ENCODE data around the gene ABLIM2. TPM values are rescaled to one million over a fixed set of nuclear protein-coding genes. Genes with fewer than 3 reads are reported as not detected.
A peak's percentile ranks its signal among the peaks of the same experiment; 100 is the strongest.

The ABLIM2 gene
- total RNA-seq, 1 donor from 2014 or later = 7.5 TPM

DNA sequence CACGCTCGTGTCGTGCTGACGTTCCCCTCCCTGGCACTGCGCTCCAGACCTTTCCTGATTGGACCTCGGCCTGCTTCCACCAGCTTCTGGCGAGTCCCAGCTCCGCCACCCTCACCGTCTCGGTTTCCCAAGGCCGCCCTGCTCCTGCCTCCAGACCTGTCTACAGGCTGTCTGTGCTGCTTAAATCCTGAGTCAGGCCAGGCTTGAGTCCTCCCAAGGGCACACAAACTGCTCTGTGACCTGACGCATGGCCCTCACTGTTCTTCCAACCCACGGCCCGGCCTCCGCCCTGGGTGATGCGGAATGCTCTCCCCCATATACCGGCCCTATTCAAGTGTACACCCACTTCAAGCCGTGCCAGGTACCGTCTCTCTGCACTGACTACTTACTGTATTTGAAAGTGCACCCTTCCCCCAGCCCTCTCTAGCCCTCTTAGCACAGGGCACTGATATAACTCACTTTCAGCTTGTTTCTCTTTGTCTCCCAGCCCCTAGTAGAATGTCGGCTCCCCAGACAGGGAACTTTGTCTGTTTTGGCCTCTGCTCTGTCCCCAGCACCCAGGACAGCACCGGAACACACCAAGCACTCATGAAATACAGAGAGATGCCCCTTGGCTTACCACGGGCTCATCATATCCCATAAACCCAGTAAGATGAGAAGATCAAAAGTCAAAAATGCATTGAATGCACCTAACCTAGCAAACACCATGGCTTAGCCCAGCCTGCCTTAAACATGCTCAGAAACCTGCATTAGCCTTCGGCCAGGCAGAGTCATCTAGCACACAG, 155.9 kb downstream of the ABLIM2 start:
- peaks cover 15% of the 10 kb centered on the region for H3K9me3 Mint-ChIP-seq (ENCODE audit: unreplicated experiment)
- H3K27me3 Mint-ChIP-seq (ENCODE audit: unreplicated experiment) = peaks cover 13% of the 10 kb centered on the region
- no peak overlapping the region for H3K4me3 Mint-ChIP-seq (ENCODE audit: unreplicated experiment)
- TF ChIP-seq, protein P1, sequence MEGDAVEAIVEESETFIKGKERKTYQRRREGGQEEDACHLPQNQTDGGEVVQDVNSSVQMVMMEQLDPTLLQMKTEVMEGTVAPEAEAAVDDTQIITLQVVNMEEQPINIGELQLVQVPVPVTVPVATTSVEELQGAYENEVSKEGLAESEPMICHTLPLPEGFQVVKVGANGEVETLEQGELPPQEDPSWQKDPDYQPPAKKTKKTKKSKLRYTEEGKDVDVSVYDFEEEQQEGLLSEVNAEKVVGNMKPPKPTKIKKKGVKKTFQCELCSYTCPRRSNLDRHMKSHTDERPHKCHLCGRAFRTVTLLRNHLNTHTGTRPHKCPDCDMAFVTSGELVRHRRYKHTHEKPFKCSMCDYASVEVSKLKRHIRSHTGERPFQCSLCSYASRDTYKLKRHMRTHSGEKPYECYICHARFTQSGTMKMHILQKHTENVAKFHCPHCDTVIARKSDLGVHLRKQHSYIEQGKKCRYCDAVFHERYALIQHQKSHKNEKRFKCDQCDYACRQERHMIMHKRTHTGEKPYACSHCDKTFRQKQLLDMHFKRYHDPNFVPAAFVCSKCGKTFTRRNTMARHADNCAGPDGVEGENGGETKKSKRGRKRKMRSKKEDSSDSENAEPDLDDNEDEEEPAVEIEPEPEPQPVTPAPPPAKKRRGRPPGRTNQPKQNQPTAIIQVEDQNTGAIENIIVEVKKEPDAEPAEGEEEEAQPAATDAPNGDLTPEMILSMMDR (IDR thresholded peaks at IDR 0.05; ENCODE audit: partially characterized antibody, unreplicated experiment) = no peak
- peaks cover 23% of the 10 kb centered on the region for H3K4me1 Mint-ChIP-seq (ENCODE audit: low read depth, unreplicated experiment)
- DNase-seq = no peak
- H3K36me3 Mint-ChIP-seq (ENCODE audit: unreplicated experiment) = no peaks in the 10 kb centered on the region
- peak overlapping the region; percentile 9 for H3K27ac Mint-ChIP-seq (ENCODE audit: unreplicated experiment)

- DNase-seq = no peak
- Mint-ChIP-seq H3K9me3 (ENCODE audit: unreplicated experiment) (peaks cover 15% of the 10 kb centered on the region), H3K36me3 (ENCODE audit: unreplicated experiment) (no peaks in the 10 kb centered on the region), H3K27me3 (ENCODE audit: unreplicated experiment) (peaks cover 13% of the 10 kb centered on the region), H3K4me3 (ENCODE audit: unreplicated experiment) (no peak overlapping the region), H3K4me1 (ENCODE audit: low read depth, unreplicated experiment) (peaks cover 23% of the 10 kb centered on the region), H3K27ac (ENCODE audit: unreplicated experiment) (peak overlapping the region; percentile 22)
- TF ChIP-seq, protein P1 (IDR thresholded peaks at IDR 0.05; ENCODE audit: partially characterized antibody, unreplicated experiment) = no peak
Observed at GRCh38 chr4:8001564-8002355, 156.9 kb downstream of the ABLIM2 start.

- Mint-ChIP-seq H3K4me3 (ENCODE audit: unreplicated experiment) (no peak overlapping the region), H3K36me3 (ENCODE audit: unreplicated experiment) (no peaks in the 10 kb centered on the region), H3K9me3 (ENCODE audit: unreplicated experiment) (peaks cover 12% of the 10 kb centered on the region), H3K4me1 (ENCODE audit: low read depth, unreplicated experiment) (peaks cover 19% of the 10 kb centered on the region), H3K27ac (ENCODE audit: unreplicated experiment) (no peak overlapping the region), H3K27me3 (ENCODE audit: unreplicated experiment) (peaks cover 13% of the 10 kb centered on the region)
- TF ChIP-seq, protein P1 (IDR thresholded peaks at IDR 0.05; ENCODE audit: partially characterized antibody, unreplicated experiment) = no peak
- no peak for DNase-seq
Observed at GRCh38 chr4:8000721-8001491, 157.7 kb downstream of the ABLIM2 start.

DNA sequence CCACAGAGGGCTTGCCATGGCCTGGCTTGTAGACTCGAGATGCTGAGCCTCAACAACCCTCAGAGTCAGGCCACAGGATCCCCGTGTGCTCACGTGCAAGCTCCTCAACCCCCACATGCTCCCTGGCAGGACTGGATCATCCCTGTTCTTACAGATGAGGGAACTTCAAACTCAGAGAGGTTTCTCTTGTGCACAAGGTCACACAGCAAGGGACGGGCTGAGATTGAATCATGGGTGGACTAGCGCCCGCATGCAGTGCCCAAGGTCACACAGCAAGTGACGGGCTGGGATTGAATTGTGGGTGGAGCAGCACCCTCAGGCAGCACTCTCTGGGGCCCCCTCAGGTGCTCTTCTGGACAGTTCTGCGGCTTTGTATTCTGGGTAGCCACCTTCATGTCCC, 158.4 kb downstream of the ABLIM2 start:
- Mint-ChIP-seq H3K4me3 (ENCODE audit: unreplicated experiment) (no peak overlapping the region), H3K4me1 (ENCODE audit: low read depth, unreplicated experiment) (peaks cover 13% of the 10 kb centered on the region), H3K9me3 (ENCODE audit: unreplicated experiment) (peaks cover 9% of the 10 kb centered on the region), H3K36me3 (ENCODE audit: unreplicated experiment) (no peaks in the 10 kb centered on the region), H3K27me3 (ENCODE audit: unreplicated experiment) (peaks cover 13% of the 10 kb centered on the region), H3K27ac (ENCODE audit: unreplicated experiment) (no peak overlapping the region)
- DNase-seq = no peak
- TF ChIP-seq, protein P1 (IDR thresholded peaks at IDR 0.05; ENCODE audit: partially characterized antibody, unreplicated experiment) = no peak
